ENCODE results near the gene ZMYM2.

DNA sequence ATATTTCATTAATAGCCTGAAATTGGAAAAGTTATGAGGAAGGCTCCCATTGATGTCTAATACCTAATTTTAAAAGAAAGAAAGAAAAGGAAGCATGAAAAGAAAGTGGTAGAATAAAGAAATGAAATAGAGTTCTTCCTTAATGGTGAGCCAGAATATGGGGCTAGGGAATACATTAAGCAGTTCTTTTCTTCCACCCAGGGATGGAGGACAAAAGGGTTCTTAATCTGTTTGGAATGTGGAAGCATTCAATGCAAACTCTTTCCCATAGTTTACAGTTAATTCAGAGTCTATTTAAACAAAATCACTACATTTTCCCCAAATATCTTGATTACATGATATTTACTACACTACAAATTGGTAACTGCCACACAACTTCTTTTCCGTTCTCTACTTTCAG, 18.4 kb upstream of the ZMYM2 start:
- TF ChIP-seq YY1 (IDR thresholded peaks at IDR 0.05; ENCODE audit: insufficient read depth, insufficient replicate concordance, low read depth, low read length) (no peak), NBN (conservative IDR thresholded peaks at IDR 0.05) (no peak), POLR2AphosphoS5 (IDR thresholded peaks at IDR 0.05; ENCODE audit: low read depth, low read length) (no peak), MXD4 (CRISPR knock-in tag; IDR thresholded peaks at IDR 0.05) (no peak), ZBTB39 (CRISPR knock-in tag; IDR thresholded peaks at IDR 0.05) (no peak), FOXM1 (CRISPR knock-in tag; IDR thresholded peaks at IDR 0.05) (no peak), EZH2 (conservative IDR thresholded peaks at IDR 0.05; ENCODE audit: low read depth, low read length) (no peak), CENPX (CRISPR knock-in tag; IDR thresholded peaks at IDR 0.05) (no peak), RORA (CRISPR knock-in tag; IDR thresholded peaks at IDR 0.05) (no peak)
- TF ChIP-seq, protein P1, sequence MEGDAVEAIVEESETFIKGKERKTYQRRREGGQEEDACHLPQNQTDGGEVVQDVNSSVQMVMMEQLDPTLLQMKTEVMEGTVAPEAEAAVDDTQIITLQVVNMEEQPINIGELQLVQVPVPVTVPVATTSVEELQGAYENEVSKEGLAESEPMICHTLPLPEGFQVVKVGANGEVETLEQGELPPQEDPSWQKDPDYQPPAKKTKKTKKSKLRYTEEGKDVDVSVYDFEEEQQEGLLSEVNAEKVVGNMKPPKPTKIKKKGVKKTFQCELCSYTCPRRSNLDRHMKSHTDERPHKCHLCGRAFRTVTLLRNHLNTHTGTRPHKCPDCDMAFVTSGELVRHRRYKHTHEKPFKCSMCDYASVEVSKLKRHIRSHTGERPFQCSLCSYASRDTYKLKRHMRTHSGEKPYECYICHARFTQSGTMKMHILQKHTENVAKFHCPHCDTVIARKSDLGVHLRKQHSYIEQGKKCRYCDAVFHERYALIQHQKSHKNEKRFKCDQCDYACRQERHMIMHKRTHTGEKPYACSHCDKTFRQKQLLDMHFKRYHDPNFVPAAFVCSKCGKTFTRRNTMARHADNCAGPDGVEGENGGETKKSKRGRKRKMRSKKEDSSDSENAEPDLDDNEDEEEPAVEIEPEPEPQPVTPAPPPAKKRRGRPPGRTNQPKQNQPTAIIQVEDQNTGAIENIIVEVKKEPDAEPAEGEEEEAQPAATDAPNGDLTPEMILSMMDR (CRISPR knock-in tag; IDR thresholded peaks at IDR 0.05): no peak
- TF ChIP-seq, protein P2, sequence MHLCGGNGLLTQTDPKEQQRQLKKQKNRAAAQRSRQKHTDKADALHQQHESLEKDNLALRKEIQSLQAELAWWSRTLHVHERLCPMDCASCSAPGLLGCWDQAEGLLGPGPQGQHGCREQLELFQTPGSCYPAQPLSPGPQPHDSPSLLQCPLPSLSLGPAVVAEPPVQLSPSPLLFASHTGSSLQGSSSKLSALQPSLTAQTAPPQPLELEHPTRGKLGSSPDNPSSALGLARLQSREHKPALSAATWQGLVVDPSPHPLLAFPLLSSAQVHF (CRISPR knock-in tag; IDR thresholded peaks at IDR 0.05): no peak
- TF ChIP-seq, protein P3, sequence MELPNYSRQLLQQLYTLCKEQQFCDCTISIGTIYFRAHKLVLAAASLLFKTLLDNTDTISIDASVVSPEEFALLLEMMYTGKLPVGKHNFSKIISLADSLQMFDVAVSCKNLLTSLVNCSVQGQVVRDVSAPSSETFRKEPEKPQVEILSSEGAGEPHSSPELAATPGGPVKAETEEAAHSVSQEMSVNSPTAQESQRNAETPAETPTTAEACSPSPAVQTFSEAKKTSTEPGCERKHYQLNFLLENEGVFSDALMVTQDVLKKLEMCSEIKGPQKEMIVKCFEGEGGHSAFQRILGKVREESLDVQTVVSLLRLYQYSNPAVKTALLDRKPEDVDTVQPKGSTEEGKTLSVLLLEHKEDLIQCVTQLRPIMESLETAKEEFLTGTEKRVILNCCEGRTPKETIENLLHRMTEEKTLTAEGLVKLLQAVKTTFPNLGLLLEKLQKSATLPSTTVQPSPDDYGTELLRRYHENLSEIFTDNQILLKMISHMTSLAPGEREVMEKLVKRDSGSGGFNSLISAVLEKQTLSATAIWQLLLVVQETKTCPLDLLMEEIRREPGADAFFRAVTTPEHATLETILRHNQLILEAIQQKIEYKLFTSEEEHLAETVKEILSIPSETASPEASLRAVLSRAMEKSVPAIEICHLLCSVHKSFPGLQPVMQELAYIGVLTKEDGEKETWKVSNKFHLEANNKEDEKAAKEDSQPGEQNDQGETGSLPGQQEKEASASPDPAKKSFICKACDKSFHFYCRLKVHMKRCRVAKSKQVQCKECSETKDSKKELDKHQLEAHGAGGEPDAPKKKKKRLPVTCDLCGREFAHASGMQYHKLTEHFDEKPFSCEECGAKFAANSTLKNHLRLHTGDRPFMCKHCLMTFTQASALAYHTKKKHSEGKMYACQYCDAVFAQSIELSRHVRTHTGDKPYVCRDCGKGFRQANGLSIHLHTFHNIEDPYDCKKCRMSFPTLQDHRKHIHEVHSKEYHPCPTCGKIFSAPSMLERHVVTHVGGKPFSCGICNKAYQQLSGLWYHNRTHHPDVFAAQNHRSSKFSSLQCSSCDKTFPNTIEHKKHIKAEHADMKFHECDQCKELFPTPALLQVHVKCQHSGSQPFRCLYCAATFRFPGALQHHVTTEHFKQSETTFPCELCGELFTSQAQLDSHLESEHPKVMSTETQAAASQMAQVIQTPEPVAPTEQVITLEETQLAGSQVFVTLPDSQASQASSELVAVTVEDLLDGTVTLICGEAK (IDR thresholded peaks at IDR 0.05): no peak
- TF ChIP-seq, protein P3 (CRISPR knock-in tag; IDR thresholded peaks at IDR 0.05): no peak
